PC-3 (cell line): Measurements from ENCODE around the gene TMEM91.

Source experiments
- EZH2 ChIP-seq: fragments of 300-600 bp; sonication (generic); IDR thresholded peaks from one replicate; pipeline ENCODE4 v1.6.1; 2017; ENCODE audit warnings: antibody characterized with exemption, mild to moderate bottlenecking, low read length; ENCODE audit not compliant: unreplicated experiment
- TF ChIP-seq, protein P1 (sequence below): fragments of 300-600 bp; sonication (generic); conservative IDR thresholded peaks from 2 replicates; pipeline ENCODE4 v1.5.1; 2017; ENCODE audit warnings: antibody characterized with exemption, low read depth, mild to moderate bottlenecking, low read length

DNA sequence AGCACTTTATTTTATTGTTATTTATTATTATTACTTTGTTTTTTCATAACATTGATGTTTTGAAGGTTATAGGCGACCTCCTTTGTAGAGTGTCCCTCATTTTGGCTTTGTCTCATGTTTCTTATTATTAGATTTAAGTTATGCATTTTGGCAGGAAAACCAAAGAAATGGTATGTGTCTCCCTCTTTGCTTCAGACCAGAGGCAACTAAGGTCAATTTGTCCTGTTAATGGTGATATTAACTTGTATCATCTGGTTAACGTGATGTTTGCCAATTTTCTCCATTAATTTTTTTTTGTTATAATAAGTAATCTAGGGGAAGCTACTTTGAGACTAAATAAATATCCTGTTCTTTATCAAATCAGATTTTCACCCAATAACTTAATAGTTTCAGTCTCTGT lies 3.8 kb upstream of the TMEM91 start:
- TF ChIP-seq, protein P1, sequence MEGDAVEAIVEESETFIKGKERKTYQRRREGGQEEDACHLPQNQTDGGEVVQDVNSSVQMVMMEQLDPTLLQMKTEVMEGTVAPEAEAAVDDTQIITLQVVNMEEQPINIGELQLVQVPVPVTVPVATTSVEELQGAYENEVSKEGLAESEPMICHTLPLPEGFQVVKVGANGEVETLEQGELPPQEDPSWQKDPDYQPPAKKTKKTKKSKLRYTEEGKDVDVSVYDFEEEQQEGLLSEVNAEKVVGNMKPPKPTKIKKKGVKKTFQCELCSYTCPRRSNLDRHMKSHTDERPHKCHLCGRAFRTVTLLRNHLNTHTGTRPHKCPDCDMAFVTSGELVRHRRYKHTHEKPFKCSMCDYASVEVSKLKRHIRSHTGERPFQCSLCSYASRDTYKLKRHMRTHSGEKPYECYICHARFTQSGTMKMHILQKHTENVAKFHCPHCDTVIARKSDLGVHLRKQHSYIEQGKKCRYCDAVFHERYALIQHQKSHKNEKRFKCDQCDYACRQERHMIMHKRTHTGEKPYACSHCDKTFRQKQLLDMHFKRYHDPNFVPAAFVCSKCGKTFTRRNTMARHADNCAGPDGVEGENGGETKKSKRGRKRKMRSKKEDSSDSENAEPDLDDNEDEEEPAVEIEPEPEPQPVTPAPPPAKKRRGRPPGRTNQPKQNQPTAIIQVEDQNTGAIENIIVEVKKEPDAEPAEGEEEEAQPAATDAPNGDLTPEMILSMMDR: no peak
- no peak for TF ChIP-seq EZH2
